Measurements from ENCODE around the gene DIPK1B.
"Not testable (repeated sequence)": the region's sequence is repeated elsewhere in the genome, so short reads cannot be mapped to it uniquely, and the experiment has no call there.

DIPK1B gene

GRCh38 chr9:136698635-136699246 lies 13.6 kb upstream of the DIPK1B start:
- DNase-seq (ENCODE audit: low read depth): no peak

GRCh38 chr9:136700304-136700703 lies 12.1 kb upstream of the DIPK1B start:
- DNase-seq (ENCODE audit: low read depth): no peak

DNA sequence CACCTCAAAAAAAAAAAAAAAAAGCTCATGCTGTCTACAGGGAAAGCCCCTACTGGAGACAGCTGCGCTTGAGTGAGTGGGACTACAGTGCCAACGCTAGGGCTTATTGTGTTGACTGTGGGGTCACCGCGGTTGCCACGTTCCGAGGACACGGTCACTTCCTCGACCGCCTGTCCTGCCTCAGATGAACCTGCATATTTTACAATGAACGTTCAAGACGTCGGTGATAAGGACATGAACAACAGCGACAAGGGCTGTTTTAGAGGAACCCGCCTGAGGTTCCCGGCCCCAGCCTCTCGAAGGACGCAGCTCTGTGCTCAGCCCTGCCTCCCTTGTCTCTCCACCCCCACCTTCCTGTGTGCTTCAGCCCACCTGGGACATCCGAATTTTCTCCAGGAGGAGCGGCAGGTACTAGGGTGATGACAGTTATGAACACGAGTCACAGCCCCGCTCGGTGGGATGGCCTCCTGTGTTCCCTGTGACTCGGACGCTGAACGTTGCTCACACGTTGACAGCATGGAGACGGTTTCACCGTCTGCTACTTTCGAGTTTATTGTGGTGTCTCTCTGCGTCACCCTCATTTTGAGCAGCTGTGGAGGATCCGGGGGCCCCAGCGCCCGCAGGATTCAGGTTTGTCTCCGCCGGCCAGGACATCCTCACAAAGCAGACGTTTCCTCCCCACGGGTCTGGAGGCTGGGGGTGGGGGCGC lies 11.3 kb upstream of the DIPK1B start:
- no peak for DNase-seq (ENCODE audit: low read depth)

DNA sequence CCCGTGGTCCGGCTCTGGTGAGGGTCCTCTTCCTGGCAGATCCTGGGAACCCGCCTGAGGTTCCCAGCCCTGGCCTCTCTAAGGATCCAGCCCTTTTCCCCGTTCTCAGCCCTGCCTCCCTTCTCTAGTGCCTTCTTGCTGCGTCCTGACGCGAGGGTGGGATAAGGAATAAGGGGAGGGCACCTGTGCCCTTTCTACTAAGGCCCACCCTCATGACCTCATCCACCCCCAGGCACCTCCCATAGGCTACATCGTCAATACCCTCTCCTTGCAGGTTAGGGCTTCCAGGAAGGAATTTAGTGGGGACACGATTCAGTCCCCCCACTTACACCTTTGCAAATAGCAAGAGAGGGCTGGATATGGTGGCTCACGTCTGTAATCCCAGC lies 10.7 kb upstream of the DIPK1B start:
- DNase-seq (ENCODE audit: low read depth): no peak

DNA sequence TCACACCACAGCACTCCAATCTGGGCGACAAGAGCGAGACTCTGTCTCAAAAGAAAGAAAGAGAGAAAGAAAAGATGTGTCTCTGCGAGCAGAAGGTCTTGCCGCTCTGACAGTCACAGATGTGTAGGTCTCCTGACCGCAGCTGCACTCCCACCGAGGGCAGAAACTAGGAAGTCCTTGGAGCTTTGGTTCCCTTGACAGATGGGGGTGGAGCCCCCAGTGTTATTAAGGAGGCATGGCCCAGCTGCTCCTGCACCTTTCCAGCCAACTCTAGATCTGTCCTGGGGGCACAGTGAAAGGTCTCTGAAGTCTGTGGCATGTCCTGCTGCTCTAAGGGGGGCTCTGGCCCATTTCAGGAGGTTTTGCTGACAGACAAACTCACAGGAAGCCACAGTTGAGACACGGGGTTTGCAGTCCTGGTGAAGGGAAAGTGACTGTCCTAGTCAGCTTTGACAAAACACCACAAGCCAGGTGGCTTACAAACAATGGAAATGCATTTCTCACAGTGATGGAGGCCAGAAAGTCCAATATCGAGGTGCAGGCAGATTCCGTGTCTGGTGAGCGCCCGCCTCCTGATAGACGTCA lies 9.0 kb upstream of the DIPK1B start:
- DNase-seq (ENCODE audit: low read depth): no peak

GRCh38 chr9:136704741-136705140 lies 7.6 kb upstream of the DIPK1B start:
- not testable (repeated sequence) for DNase-seq (ENCODE audit: low read depth)

DNA sequence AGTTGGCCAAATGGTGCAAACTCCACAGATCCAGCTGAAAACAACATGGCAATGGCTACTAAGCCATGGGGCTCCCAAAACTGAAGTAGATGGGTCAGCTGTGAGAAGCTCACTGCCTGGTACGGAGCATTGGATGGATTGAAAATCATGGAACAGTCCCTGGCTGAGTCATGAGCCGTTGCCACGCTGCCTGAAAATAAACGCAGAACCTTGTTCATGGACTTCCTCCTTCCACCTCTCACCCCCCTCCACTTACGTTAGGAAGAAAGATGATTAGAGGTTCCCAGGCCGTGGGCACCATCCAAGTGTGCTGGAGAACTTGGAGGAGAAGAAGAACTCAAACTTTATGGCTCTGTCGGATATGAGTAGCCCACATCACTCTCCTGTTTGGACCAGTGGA lies 6.8 kb upstream of the DIPK1B start:
- DNase-seq (ENCODE audit: low read depth): no peak

GRCh38 chr9:136707011-136707410 lies 5.4 kb upstream of the DIPK1B start:
- no peak for DNase-seq (ENCODE audit: low read depth)

DNA sequence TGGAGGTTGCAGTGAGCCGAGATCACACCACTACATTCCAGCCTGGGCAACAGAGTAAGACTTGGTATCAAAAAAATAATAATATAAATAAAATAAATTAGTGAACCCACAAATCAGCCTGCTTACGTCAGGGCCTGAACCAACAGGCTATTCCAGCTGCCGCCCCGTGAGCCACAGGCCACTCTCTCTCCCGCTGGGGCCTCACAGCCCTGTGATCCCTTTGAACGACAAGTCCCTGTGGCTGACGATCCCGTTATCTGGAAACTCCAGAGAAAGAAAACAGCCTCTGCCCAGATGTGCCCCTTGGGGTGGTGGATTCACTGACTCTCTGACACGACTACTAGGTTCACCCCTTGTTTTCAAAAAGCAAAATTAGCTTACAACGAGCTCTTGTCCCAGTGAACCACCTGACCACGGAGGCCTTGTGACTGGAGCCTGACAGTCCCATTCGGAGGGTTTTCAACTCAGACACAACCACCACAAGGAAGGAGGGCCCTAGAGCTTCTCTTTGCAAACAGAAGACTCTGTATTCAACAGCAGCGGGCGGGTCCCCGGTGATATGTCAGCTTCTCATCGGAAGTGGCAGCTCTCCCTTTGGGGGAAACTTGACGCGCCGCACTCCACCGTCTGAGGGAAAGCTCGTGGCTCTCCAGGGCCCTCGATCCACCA lies 4.4 kb upstream of the DIPK1B start:
- DNase-seq (ENCODE audit: low read depth): no peak

DNA sequence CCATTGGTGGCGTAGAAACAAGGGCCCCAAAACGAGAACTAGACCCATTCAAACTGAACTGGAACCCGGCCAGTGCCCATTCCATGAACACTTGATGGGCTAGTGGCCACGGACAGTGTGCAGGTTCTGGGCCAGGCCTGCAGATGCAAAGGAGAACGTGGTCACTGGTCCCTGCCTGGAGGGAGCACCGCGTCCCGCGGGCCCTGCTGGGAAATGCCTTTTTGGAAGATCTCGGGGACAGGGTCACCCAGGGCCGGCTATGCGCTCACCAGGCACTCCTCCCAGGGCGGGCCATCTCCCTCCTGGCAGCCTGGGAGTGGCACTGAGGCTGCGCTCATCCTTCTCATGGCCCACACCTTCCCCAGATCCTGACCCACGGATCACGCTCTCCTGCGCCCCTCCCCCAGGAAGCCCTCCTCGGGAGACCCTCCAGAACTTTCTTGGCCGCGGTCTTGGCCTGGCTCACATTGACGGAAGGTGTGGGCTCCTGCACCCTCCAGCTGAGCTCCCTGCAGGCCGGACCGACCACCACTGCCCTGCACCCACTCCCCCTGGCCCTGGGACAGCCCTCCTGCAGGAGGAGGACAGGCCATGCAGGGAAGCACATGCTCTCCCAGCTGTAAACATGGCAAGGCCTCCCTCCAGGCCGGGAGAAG lies 2.8 kb upstream of the DIPK1B start:
- no peak for DNase-seq (ENCODE audit: low read depth)

- DNase-seq (ENCODE audit: low read depth): no peak
Observed at GRCh38 chr9:136710543-136710942, 1.8 kb upstream of the DIPK1B start.

DNA sequence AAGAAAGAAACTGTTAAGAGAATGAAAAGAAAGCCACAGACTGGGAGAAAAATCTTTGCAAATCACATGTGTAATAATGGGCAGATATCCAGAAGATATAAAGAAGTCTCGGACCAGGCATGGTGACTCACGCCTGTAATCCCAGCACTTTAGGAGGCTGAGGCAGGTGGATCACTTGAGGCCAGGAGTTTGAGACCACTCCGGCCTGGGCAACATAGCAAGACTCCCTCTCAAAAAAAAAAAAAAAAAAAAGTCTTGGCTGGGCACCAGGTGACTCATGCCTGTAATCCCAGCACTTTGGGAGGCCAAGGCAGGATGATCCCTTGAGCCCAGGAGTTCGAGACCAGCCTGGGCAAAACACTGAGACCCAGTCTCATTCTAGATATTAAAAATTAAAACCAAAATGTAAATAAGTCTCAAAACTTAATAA lies 1.1 kb upstream of the DIPK1B start:
- DNase-seq (ENCODE audit: low read depth): not testable (repeated sequence)

DNA sequence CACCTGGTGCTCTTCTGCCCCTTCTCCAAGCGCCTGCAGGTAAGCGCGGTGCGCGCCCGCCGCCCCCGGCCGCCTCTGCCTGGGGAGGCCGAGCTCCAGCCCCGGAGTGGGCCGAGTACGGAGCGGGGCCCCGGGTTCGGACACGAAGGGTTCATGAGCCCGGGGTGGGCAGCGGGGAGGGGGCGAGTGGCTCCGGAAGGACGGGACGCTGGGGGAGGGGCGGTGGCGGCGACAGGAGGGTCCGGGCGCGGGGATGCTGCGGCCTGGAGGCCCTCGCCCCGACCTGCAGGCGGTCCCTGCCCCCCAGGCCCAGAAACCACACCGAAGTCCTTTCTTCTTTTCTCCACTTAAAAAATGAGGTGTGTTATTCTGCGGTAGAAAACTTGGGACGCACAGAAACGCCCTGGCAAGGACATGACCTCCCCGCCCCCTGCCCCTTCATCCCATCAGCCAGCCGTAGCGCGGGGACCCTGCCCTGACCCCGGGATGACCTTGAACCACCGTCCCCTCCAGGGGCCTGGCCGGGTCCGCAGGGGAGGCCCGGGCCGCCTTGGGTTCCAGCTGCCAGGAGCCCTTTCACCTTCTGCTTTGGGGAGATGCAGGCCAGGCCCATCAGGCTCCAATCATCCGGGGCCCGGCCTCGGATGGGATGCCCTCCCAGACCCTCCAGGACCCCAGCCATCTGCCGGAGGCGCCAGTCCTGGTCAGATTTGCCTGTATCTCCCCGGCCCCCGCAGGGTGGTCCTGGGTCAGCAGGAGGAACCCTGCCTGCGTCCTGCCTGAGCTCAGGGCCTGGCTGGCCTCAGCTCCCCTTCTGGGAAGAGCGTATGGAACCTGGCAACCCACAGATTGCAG lies 545 bp downstream of the DIPK1B start:
- DNase-seq (ENCODE audit: low read depth): no peak

GRCh38 chr9:136713550-136713949 lies 1.2 kb downstream of the DIPK1B start:
- no peak for DNase-seq (ENCODE audit: low read depth)

GRCh38 chr9:136714096-136714892 lies 1.9 kb downstream of the DIPK1B start:
- DNase-seq (ENCODE audit: low read depth): no peak

- DNase-seq (ENCODE audit: low read depth): no peak
Observed at GRCh38 chr9:136714893-136715274, 2.5 kb downstream of the DIPK1B start.

DNA sequence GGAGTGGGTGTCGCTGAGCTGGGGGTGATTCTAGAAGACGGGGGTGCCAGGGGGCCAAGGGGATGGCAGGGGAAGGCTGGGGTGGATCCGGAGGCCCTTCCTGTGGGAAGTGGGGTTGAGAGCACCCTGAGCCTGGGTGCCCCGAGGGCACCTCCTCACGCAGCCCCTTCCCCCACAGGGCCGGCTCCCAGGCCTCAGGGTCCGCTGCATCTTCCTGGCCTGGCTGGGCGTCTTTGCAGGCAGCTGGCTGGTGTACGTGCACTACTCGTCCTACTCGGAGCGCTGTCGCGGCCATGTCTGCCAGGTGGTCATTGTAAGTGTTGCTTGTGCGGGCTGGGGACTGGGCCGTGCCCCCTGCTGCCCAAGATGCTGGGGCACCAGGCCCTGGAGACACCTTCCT lies 5.0 kb downstream of the DIPK1B start:
- no peak for DNase-seq (ENCODE audit: low read depth)

- DNase-seq (ENCODE audit: low read depth): no peak
Observed at GRCh38 chr9:136718345-136719194, 6.2 kb downstream of the DIPK1B start.

DNA sequence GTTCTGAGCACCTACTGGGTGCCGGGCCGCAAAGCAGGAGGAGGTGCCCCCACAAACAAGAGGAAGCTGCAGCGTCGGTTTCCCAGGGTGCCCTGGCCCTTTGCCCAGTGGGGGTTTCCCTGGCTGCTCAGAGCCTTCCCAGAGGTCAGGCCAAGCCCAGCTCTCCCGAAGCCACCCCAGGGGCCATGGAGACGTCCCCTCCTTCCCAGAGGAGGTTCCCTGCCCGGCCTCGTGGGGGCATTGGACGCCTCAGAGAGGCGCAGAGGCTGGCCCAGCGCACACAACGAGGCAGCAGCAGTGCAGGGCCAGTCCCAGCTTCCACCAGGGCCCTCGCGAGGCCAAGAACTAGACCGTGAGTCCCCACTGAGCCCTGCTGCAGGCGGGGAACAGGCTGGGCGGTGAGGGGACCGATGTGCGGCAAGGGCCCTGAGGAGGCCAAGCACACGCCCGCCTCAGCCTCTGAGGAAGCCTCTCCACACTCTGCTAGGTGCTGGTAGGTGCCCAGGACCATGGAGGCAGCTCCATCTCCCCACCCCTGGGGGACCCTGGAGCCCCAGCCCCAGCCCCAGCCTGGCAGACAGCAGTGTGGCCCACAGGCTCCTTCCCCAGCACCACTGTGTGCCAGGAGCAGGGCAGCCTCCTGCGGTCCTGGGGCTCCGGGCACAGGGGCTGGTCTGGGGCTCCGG lies 7.0 kb downstream of the DIPK1B start:
- no peak for DNase-seq (ENCODE audit: low read depth)
